ENCODE results near the gene CA10.

Gene CA10

DNA sequence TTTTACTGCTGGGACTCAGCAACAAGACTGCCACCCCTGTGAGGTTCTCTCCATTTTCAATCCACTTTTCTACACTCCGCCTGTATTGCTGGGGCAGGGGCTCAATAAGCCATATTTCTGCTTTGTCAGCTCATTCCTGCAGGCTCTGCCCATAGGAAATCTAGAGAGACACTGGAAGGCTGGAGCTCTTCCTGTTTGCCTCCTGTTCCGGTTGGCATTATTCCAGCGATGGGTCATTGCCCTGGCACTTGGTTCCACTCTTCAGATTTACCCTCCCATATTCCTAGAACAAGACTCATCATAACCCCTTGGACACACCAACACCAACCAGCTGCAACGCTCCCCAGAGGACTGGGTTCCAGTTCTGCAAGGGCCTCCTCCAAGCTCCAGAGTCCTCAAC lies 210.4 kb downstream of the CA10 start:
- no peaks in the 10 kb centered on the region for H3K9me2 ChIP-seq (ENCODE audit: low read depth, low read length)
- H3K4me1 ChIP-seq (ENCODE audit: insufficient read depth, low read length, severe bottlenecking): no peaks in the 10 kb centered on the region
- H2AFZ ChIP-seq (ENCODE audit: low read length): no peak overlapping the region
- no peak overlapping the region for H3K9ac ChIP-seq (ENCODE audit: low read length)
- H3K27ac ChIP-seq (ENCODE audit: low read depth, low read length, poor library complexity, severe bottlenecking): no peak overlapping the region
- H4K20me1 ChIP-seq (ENCODE audit: insufficient read depth, low read length): no peaks in the 10 kb centered on the region
- H3K4me2 ChIP-seq (ENCODE audit: low read length): no peak overlapping the region
- H3K79me2 ChIP-seq (ENCODE audit: insufficient read depth, low read length): no peaks in the 10 kb centered on the region
- TF ChIP-seq, protein P1, sequence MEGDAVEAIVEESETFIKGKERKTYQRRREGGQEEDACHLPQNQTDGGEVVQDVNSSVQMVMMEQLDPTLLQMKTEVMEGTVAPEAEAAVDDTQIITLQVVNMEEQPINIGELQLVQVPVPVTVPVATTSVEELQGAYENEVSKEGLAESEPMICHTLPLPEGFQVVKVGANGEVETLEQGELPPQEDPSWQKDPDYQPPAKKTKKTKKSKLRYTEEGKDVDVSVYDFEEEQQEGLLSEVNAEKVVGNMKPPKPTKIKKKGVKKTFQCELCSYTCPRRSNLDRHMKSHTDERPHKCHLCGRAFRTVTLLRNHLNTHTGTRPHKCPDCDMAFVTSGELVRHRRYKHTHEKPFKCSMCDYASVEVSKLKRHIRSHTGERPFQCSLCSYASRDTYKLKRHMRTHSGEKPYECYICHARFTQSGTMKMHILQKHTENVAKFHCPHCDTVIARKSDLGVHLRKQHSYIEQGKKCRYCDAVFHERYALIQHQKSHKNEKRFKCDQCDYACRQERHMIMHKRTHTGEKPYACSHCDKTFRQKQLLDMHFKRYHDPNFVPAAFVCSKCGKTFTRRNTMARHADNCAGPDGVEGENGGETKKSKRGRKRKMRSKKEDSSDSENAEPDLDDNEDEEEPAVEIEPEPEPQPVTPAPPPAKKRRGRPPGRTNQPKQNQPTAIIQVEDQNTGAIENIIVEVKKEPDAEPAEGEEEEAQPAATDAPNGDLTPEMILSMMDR (IDR thresholded peaks at IDR 0.05; ENCODE audit: low read length): no peak
- no peak for TF ChIP-seq EZH2 (IDR thresholded peaks at IDR 0.05; ENCODE audit: borderline replicate concordance, low read length)
- H3F3A ChIP-seq (ENCODE audit: insufficient read depth, low read length): no peaks in the 10 kb centered on the region
- no peaks in the 10 kb centered on the region for H3K9me3 ChIP-seq (ENCODE audit: low read length)
- H3K27me3 ChIP-seq (ENCODE audit: insufficient read depth, low read length): no peaks in the 10 kb centered on the region
- no peaks in the 10 kb centered on the region for H3K36me3 ChIP-seq (ENCODE audit: insufficient read depth, low read length)
- no peak overlapping the region for H3K4me3 ChIP-seq (ENCODE audit: low read depth, low read length, poor library complexity, severe bottlenecking)

DNA sequence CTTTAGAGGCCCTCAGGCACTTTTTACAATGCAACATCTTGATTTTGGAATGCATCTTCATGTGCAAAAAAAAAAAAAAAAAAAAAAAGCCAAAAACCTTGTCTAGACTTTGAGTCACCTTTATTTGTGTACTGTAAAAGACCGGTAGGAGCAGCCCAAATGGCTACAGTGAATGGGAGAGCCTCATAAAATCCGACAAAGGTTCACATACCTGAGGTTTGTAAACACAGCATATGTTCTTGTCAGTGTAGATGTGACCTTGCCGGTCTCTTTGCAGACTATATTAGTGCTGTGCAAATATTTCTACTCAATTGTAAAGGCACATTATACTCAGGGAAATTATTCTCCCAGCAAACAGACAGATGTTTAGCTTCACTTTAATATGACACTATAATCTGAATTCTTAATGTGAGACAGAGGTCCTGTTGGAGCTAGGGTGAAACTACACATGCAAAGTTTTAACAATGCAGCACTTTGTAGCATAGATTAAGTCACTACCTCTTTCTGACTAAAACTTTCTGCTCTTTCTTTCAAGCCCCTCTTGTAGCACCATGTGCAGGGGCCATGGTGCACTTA lies 211.3 kb downstream of the CA10 start:
- no peaks in the 10 kb centered on the region for H3K36me3 ChIP-seq (ENCODE audit: insufficient read depth, low read length)
- H3K9me2 ChIP-seq (ENCODE audit: low read depth, low read length): no peaks in the 10 kb centered on the region
- H3K9me3 ChIP-seq (ENCODE audit: low read length): no peaks in the 10 kb centered on the region
- H3F3A ChIP-seq (ENCODE audit: insufficient read depth, low read length): no peaks in the 10 kb centered on the region
- H3K79me2 ChIP-seq (ENCODE audit: insufficient read depth, low read length): no peaks in the 10 kb centered on the region
- H3K4me3 ChIP-seq (ENCODE audit: low read depth, low read length, poor library complexity, severe bottlenecking): no peak overlapping the region
- H3K4me1 ChIP-seq (ENCODE audit: insufficient read depth, low read length, severe bottlenecking): no peaks in the 10 kb centered on the region
- no peak overlapping the region for H2AFZ ChIP-seq (ENCODE audit: low read length)
- TF ChIP-seq EZH2 (IDR thresholded peaks at IDR 0.05; ENCODE audit: borderline replicate concordance, low read length): no peak
- TF ChIP-seq, protein P1 (IDR thresholded peaks at IDR 0.05; ENCODE audit: low read length): no peak
- H3K27ac ChIP-seq (ENCODE audit: low read depth, low read length, poor library complexity, severe bottlenecking): no peak overlapping the region
- H4K20me1 ChIP-seq (ENCODE audit: insufficient read depth, low read length): no peaks in the 10 kb centered on the region
- no peak overlapping the region for H3K9ac ChIP-seq (ENCODE audit: low read length)
- no peaks in the 10 kb centered on the region for H3K27me3 ChIP-seq (ENCODE audit: insufficient read depth, low read length)
- H3K4me2 ChIP-seq (ENCODE audit: low read length): no peak overlapping the region

DNA sequence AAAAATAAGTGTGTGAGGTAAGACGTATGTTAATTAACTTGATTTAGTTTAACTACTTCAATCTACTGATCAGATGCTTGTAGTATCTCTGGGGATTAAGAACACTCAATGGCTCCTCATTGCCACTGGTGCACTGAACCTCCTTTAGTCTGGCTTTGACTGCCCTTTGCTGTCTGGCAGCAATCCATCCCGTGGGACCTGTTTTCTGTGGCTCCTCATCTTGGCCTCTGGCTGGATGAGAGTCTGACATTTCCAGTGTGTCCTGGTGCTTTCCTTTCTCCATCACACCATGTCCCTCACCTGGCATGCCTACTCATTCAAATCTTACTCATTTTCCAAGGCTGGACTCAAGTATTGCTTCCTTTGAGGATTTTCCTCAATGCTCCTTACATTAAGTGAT lies 212.2 kb downstream of the CA10 start:
- TF ChIP-seq, protein P1 (IDR thresholded peaks at IDR 0.05; ENCODE audit: low read length): no peak
- TF ChIP-seq EZH2 (IDR thresholded peaks at IDR 0.05; ENCODE audit: borderline replicate concordance, low read length): no peak
- Histone ChIP-seq H3K9me2 (ENCODE audit: low read depth, low read length) (no peaks in the 10 kb centered on the region), H3K79me2 (ENCODE audit: insufficient read depth, low read length) (no peaks in the 10 kb centered on the region), H3K4me1 (ENCODE audit: insufficient read depth, low read length, severe bottlenecking) (no peaks in the 10 kb centered on the region), H3K4me3 (ENCODE audit: low read depth, low read length, poor library complexity, severe bottlenecking) (no peak overlapping the region), H3K27ac (ENCODE audit: low read depth, low read length, poor library complexity, severe bottlenecking) (no peak overlapping the region), H2AFZ (ENCODE audit: low read length) (no peak overlapping the region), H3K9ac (ENCODE audit: low read length) (no peak overlapping the region), H3F3A (ENCODE audit: insufficient read depth, low read length) (no peaks in the 10 kb centered on the region), H3K4me2 (ENCODE audit: low read length) (no peak overlapping the region), H4K20me1 (ENCODE audit: insufficient read depth, low read length) (no peaks in the 10 kb centered on the region), H3K36me3 (ENCODE audit: insufficient read depth, low read length) (no peaks in the 10 kb centered on the region), H3K9me3 (ENCODE audit: low read length) (no peaks in the 10 kb centered on the region), H3K27me3 (ENCODE audit: insufficient read depth, low read length) (no peaks in the 10 kb centered on the region)
